A549 (cell line): ENCODE data around the gene BCR.

Experiments
- BHLHE40 ChIP-seq: IDR thresholded peaks from 2 replicates; pipeline ENCODE4 v1.6.1; 2012; ENCODE audit warnings: low read depth, low read length, inconsistent platforms
- CHD2 ChIP-seq: fragments of 150-350 bp; IDR thresholded peaks from 2 replicates; pipeline ENCODE4 v1.6.1; 2014; ENCODE audit warnings: low read length; ENCODE audit not compliant: partially characterized antibody
- CHD4 ChIP-seq: fragments of 200-600 bp; sonication (generic); IDR thresholded peaks from 2 replicates; pipeline ENCODE4 v1.6.1; 2016; ENCODE audit warnings: antibody characterized with exemption, mild to moderate bottlenecking, borderline replicate concordance
- PHF8 ChIP-seq: fragments of 200-600 bp; sonication (generic); IDR thresholded peaks from 2 replicates; pipeline ENCODE4 v1.6.1; 2016; ENCODE audit warnings: low read depth, mild to moderate bottlenecking, antibody characterized with exemption, moderate library complexity, borderline replicate concordance
- POLR2A ChIP-seq: IDR thresholded peaks from 2 replicates; pipeline ENCODE4 v1.6.1; 2012; ENCODE audit warnings: mild to moderate bottlenecking, low read length
- RCOR1 ChIP-seq: fragments of 150-350 bp; IDR thresholded peaks from 2 replicates; pipeline ENCODE4 v1.6.1; 2014; ENCODE audit warnings: antibody characterized with exemption, low read length, low read depth
- SMC3 ChIP-seq: fragments of >200 bp; sonication (Bioruptor Twin); formaldehyde crosslinking; IDR thresholded peaks from 3 replicates; pipeline ENCODE4 v1.6.1; 2018; ENCODE audit warnings: inconsistent platforms
- ZFP36 ChIP-seq: fragments of 450-650 bp; IDR thresholded peaks from 2 replicates; pipeline ENCODE4 v1.6.1; 2014; ENCODE audit warnings: borderline replicate concordance; ENCODE audit not compliant: partially characterized antibody
- TF ChIP-seq, protein P1 (sequence below): fragments of >200 bp; sonication (Bioruptor Twin); formaldehyde crosslinking; IDR thresholded peaks from 3 replicates; pipeline ENCODE4 v1.5.1; 2016
- TF ChIP-seq, protein P2 (sequence below): fragments of 250-450 bp; sonication (Bioruptor Pico); IDR thresholded peaks from 2 replicates; pipeline ENCODE4 v1.5.0; 2021; ENCODE audit warnings: mild to moderate bottlenecking, moderate library complexity, borderline replicate concordance
- TF ChIP-seq, protein P3 (sequence below): fragments of 200-600 bp; sonication (generic); IDR thresholded peaks from 2 replicates; pipeline ENCODE4 v1.6.1; 2016; ENCODE audit warnings: antibody characterized with exemption, mild to moderate bottlenecking, moderate library complexity

DNA sequence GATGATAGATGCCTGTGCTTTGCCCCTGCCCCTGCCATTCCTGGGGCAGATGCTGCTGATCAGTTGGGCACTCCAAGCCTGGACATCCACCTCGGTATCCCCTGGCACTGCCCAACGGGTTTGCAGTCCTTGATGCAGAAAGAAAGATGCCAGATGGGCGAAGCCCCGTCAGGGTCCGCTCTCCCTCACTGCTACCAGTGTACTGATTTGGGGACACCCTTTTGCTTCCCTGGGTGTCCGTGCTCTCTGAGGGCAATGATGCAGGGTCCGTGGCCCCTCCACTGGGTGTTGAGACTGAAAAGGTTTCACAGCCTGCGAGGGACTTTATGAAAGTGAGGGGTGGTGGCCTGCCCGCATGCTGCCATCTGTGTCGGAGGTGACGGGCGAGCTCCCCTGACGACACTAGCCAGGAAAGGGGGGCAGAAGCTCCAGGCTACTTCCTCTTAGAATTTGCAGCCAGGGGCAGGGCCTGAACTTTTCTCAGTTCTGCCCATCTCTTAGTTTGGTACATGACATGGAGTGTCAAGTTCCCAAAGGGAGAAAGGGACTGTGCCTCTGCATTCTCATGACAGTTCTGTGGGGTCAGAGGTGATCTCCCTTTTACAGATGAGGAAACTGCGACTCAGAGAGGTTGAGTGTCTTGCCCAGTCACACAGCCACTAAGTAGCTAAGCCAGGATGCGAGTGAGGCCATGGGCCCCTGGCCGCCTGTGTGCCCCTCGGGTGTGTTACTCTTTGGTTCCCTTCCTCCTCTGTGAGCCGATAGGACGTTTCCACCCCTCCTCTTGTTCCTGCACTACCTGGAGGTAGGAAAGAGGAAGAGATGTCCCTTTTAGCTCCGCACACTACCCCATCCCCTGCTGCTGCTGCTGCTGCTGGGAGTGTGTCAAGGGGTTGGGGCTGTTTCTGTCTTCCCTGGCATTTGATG is 96.6 kb downstream of the BCR start:
- no peak for TF ChIP-seq CHD4
- no peak for TF ChIP-seq RCOR1
- no peak for TF ChIP-seq ZFP36
- TF ChIP-seq, protein P1, sequence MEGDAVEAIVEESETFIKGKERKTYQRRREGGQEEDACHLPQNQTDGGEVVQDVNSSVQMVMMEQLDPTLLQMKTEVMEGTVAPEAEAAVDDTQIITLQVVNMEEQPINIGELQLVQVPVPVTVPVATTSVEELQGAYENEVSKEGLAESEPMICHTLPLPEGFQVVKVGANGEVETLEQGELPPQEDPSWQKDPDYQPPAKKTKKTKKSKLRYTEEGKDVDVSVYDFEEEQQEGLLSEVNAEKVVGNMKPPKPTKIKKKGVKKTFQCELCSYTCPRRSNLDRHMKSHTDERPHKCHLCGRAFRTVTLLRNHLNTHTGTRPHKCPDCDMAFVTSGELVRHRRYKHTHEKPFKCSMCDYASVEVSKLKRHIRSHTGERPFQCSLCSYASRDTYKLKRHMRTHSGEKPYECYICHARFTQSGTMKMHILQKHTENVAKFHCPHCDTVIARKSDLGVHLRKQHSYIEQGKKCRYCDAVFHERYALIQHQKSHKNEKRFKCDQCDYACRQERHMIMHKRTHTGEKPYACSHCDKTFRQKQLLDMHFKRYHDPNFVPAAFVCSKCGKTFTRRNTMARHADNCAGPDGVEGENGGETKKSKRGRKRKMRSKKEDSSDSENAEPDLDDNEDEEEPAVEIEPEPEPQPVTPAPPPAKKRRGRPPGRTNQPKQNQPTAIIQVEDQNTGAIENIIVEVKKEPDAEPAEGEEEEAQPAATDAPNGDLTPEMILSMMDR: no peak
- no peak for TF ChIP-seq POLR2A
- no peak for TF ChIP-seq PHF8
- TF ChIP-seq, protein P2, sequence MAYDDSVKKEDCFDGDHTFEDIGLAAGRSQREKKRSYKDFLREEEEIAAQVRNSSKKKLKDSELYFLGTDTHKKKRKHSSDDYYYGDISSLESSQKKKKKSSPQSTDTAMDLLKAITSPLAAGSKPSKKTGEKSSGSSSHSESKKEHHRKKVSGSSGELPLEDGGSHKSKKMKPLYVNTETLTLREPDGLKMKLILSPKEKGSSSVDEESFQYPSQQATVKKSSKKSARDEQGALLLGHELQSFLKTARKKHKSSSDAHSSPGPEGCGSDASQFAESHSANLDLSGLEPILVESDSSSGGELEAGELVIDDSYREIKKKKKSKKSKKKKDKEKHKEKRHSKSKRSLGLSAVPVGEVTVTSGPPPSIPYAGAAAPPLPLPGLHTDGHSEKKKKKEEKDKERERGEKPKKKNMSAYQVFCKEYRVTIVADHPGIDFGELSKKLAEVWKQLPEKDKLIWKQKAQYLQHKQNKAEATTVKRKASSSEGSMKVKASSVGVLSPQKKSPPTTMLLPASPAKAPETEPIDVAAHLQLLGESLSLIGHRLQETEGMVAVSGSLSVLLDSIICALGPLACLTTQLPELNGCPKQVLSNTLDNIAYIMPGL (CRISPR knock-in tag): no peak
- TF ChIP-seq BHLHE40: no peak
- TF ChIP-seq CHD2: no peak
- TF ChIP-seq, protein P3, sequence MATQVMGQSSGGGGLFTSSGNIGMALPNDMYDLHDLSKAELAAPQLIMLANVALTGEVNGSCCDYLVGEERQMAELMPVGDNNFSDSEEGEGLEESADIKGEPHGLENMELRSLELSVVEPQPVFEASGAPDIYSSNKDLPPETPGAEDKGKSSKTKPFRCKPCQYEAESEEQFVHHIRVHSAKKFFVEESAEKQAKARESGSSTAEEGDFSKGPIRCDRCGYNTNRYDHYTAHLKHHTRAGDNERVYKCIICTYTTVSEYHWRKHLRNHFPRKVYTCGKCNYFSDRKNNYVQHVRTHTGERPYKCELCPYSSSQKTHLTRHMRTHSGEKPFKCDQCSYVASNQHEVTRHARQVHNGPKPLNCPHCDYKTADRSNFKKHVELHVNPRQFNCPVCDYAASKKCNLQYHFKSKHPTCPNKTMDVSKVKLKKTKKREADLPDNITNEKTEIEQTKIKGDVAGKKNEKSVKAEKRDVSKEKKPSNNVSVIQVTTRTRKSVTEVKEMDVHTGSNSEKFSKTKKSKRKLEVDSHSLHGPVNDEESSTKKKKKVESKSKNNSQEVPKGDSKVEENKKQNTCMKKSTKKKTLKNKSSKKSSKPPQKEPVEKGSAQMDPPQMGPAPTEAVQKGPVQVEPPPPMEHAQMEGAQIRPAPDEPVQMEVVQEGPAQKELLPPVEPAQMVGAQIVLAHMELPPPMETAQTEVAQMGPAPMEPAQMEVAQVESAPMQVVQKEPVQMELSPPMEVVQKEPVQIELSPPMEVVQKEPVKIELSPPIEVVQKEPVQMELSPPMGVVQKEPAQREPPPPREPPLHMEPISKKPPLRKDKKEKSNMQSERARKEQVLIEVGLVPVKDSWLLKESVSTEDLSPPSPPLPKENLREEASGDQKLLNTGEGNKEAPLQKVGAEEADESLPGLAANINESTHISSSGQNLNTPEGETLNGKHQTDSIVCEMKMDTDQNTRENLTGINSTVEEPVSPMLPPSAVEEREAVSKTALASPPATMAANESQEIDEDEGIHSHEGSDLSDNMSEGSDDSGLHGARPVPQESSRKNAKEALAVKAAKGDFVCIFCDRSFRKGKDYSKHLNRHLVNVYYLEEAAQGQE: no peak
- TF ChIP-seq SMC3: no peak
